ENCODE measurements around the gene HTT-AS.

DNA sequence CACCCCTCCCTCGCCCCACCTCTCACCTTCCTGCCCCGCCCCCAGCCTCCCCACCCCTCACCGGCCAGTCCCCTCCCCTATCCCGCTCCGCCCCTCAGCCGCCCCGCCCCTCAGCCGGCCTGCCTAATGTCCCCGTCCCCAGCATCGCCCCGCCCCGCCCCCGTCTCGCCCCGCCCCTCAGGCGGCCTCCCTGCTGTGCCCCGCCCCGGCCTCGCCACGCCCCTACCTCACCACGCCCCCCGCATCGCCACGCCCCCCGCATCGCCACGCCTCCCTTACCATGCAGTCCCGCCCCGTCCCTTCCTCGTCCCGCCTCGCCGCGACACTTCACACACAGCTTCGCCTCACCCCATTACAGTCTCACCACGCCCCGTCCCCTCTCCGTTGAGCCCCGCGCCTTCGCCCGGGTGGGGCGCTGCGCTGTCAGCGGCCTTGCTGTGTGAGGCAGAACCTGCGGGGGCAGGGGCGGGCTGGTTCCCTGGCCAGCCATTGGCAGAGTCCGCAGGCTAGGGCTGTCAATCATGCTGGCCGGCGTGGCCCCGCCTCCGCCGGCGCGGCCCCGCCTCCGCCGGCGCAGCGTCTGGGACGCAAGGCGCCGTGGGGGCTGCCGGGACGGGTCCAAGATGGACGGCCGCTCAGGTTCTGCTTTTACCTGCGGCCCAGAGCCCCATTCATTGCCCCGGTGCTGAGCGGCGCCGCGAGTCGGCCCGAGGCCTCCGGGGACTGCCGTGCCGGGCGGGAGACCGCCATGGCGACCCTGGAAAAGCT lies at the start of gene HTT-AS, which contains the start of gene HTT:
- TF ChIP-seq, protein P1, sequence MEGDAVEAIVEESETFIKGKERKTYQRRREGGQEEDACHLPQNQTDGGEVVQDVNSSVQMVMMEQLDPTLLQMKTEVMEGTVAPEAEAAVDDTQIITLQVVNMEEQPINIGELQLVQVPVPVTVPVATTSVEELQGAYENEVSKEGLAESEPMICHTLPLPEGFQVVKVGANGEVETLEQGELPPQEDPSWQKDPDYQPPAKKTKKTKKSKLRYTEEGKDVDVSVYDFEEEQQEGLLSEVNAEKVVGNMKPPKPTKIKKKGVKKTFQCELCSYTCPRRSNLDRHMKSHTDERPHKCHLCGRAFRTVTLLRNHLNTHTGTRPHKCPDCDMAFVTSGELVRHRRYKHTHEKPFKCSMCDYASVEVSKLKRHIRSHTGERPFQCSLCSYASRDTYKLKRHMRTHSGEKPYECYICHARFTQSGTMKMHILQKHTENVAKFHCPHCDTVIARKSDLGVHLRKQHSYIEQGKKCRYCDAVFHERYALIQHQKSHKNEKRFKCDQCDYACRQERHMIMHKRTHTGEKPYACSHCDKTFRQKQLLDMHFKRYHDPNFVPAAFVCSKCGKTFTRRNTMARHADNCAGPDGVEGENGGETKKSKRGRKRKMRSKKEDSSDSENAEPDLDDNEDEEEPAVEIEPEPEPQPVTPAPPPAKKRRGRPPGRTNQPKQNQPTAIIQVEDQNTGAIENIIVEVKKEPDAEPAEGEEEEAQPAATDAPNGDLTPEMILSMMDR (IDR thresholded peaks at IDR 0.05) = peak in 4 of 7 experiments; percentile 27 to 41 (median 34)
- TF ChIP-seq POLR2A (IDR thresholded peaks at IDR 0.05) = peak; percentile 58 to 83 (median 78)

Data from body of pancreas (tissue), 4 donors.